K562 (cell line): ENCODE measurements around the gene SCRN3.

Source experiments
- ZNF24 ChIP-seq: fragments of 450-650 bp; IDR thresholded peaks from 2 replicates; pipeline ENCODE4 v1.6.1; 2016
- ZNF263 ChIP-seq: sonication (generic); formaldehyde crosslinking; IDR thresholded peaks from 2 replicates; pipeline ENCODE4 v1.8.0; 2022; ENCODE audit warnings: mild to moderate bottlenecking, missing genetic modification reagents, borderline replicate concordance

- no peak for TF ChIP-seq ZNF24
- no peak for TF ChIP-seq ZNF263 (CRISPR knock-in tag)
Measured at GRCh38 chr2:174446531-174446930, 51.0 kb downstream of the SCRN3 start.
